GM23338 (cell line): ENCODE data around the gene BARX1. TPM values are rescaled to one million over a fixed set of nuclear protein-coding genes. Genes with fewer than 3 reads are reported as not detected.

Experiments used
- ATAC-seq: fragments of 200-7000 bp; cut with Tn5 transposase; 3 replicates; pipeline ENCODE4 v1.9.1; 2020
- DNase-seq: peaks from one replicate; pipeline ENCODE4 v3.0.0-alpha.2; 2015; ENCODE audit warnings: low spot score
- H2AFZ ChIP-seq: fragments of 200-600 bp; sonication (generic); 2 replicates; pipeline ENCODE4 v1.8.0; 2016; ENCODE audit warnings: antibody characterized with exemption, mild to moderate bottlenecking, moderate library complexity
- H3F3A ChIP-seq: fragments of 200-600 bp; sonication (generic); replicated peaks from 2 replicates; pipeline ENCODE4 v1.8.0; 2017; ENCODE audit warnings: antibody characterized with exemption, mixed run types, low read depth
- H3K27ac ChIP-seq: fragments of 200-600 bp; sonication (generic); 2 replicates; pipeline ENCODE4 v1.6.1; 2016; ENCODE audit warnings: low read depth
- H3K27me3 ChIP-seq: fragments of 200-600 bp; sonication (generic); 2 replicates; pipeline ENCODE4 v1.8.0; 2016; ENCODE audit warnings: mild to moderate bottlenecking, mixed run types, moderate library complexity; ENCODE audit not compliant: insufficient read depth
- H3K36me3 ChIP-seq: fragments of 200-600 bp; sonication (generic); 2 replicates; pipeline ENCODE4 v1.8.0; 2016; ENCODE audit warnings: mild to moderate bottlenecking; ENCODE audit not compliant: insufficient read depth
- H3K4me1 ChIP-seq: fragments of 200-600 bp; sonication (generic); 2 replicates; pipeline ENCODE4 v1.8.0; 2016; ENCODE audit warnings: mild to moderate bottlenecking, moderate library complexity; ENCODE audit not compliant: insufficient read depth
- H3K4me2 ChIP-seq: fragments of 200-600 bp; sonication (generic); 2 replicates; pipeline ENCODE4 v1.7.1; 2017; ENCODE audit warnings: mixed run types
- H3K4me3 ChIP-seq: fragments of 200-600 bp; sonication (generic); 2 replicates; pipeline ENCODE4 v1.6.1; 2016; ENCODE audit warnings: mixed run types
- H3K79me2 ChIP-seq: fragments of 200-600 bp; sonication (generic); replicated peaks from 2 replicates; pipeline ENCODE4 v1.8.0; 2017; ENCODE audit warnings: mild to moderate bottlenecking; ENCODE audit not compliant: insufficient read depth
- H3K9me2 ChIP-seq: fragments of 200-600 bp; sonication (generic); 2 replicates; pipeline ENCODE4 v1.8.0; 2017; ENCODE audit not compliant: insufficient read depth
- H4K20me1 ChIP-seq: fragments of 200-600 bp; sonication (generic); replicated peaks from 2 replicates; pipeline ENCODE4 v1.8.0; 2017; ENCODE audit warnings: mild to moderate bottlenecking; ENCODE audit not compliant: insufficient read depth
- H3K27ac Mint-ChIP-seq: 2 replicates; pipeline ENCODE4 v1.8.0; 2020; ENCODE audit warnings: inconsistent platforms, mild to moderate bottlenecking, moderate library complexity, mixed read lengths
- H3K27me3 Mint-ChIP-seq: 3 replicates; pipeline ENCODE4 v1.8.0; 2022; ENCODE audit warnings: low read depth, mild to moderate bottlenecking, moderate library complexity, mixed read lengths, inconsistent platforms; ENCODE audit not compliant: insufficient read depth, poor library complexity
- H3K36me3 Mint-ChIP-seq: 3 replicates; pipeline ENCODE4 v1.8.0; 2021; ENCODE audit warnings: low read depth, mild to moderate bottlenecking, inconsistent platforms, moderate library complexity, mixed read lengths
- H3K4me1 Mint-ChIP-seq: 3 replicates; pipeline ENCODE4 v1.8.0; 2020; ENCODE audit warnings: mild to moderate bottlenecking, inconsistent platforms, mixed read lengths
- H3K4me3 Mint-ChIP-seq: 3 replicates; pipeline ENCODE4 v1.8.0; 2021; ENCODE audit warnings: moderate library complexity, mild to moderate bottlenecking, inconsistent platforms, mixed read lengths
- H3K9me3 Mint-ChIP-seq: 3 replicates; pipeline ENCODE4 v1.8.0; 2020; ENCODE audit warnings: moderate library complexity, mild to moderate bottlenecking, inconsistent platforms, mixed read lengths
- CREB1 ChIP-seq: fragments of 250-450 bp; sonication (Bioruptor Pico); IDR thresholded peaks from 2 replicates; pipeline ENCODE4 v1.5.0; 2020; ENCODE audit warnings: low read depth, mild to moderate bottlenecking, moderate library complexity
- REST ChIP-seq: IDR thresholded peaks from one replicate; pipeline ENCODE4 v1.6.1; 2018; ENCODE audit warnings: antibody characterized with exemption; ENCODE audit not compliant: unreplicated experiment
- STAT1 ChIP-seq: IDR thresholded peaks from one replicate; pipeline ENCODE4 v1.6.1; 2016; ENCODE audit warnings: antibody characterized with exemption; ENCODE audit not compliant: unreplicated experiment
- ZNF462 ChIP-seq: fragments of 250-450 bp; sonication (Bioruptor Pico); IDR thresholded peaks from 2 replicates; pipeline ENCODE4 v1.5.0; 2020; ENCODE audit warnings: mild to moderate bottlenecking, moderate library complexity
- polyA plus RNA-seq: library from polyadenylated mRNA; unstranded; fragments of >200 nt; fragmentation: Nextera tagmentation; extraction: Ambion mirVana; gene quantifications from 2 replicates; pipeline ENCODE4 v1.2.1, GENCODE V29; 2016
- total RNA-seq: library from RNA; depleted of rRNA; stranded (reverse); fragments of >200 nt; shearing (Covaris generic); gene quantifications from 2 replicates; pipeline ENCODE4 v1.2.3, GENCODE V29; 2014
- TF ChIP-seq, protein P1 (sequence below), 2 experiments: fragments of 200-600 bp in 1 of 2; sonication (generic) in 1 of 2; conservative IDR thresholded peaks; 2 replicates each; pipeline versions ENCODE4 v1.5.1 to v1.6.1; 2016 to 2017; ENCODE audit warnings: antibody characterized with exemption in 2 of 2, low read depth in 2 of 2, mild to moderate bottlenecking in 2 of 2, moderate library complexity in 1 of 2

BARX1 gene
- total and polyA plus RNA-seq, 2 experiments from 2014 or later = 0.87 to 1.6 TPM

- no peak overlapping the region for H3K27ac Mint-ChIP-seq
- Histone ChIP-seq H3K9me2 (no peaks in the 10 kb centered on the region), H3K4me2 (no peak overlapping the region), H3K27ac (no peak overlapping the region), H3K36me3 (no peaks in the 10 kb centered on the region), H4K20me1 (peaks cover 6% of the 10 kb centered on the region; the same call in 1 of the 2 replicates), H3F3A (peaks cover 10% of the 10 kb centered on the region; the same call in 1 of the 2 replicates), H3K79me2 (no peaks in the 10 kb centered on the region), H3K4me1 (peaks cover 28% of the 10 kb centered on the region), H3K4me3 (no peak overlapping the region), H2AFZ (no peak overlapping the region), H3K27me3 (peaks cover 51% of the 10 kb centered on the region)
- DNase-seq = peak; percentile 95
- H3K36me3 Mint-ChIP-seq = no peaks in the 10 kb centered on the region
- peaks cover 4% of the 10 kb centered on the region; the same call in 2 of the 3 replicates for H3K9me3 Mint-ChIP-seq
- no peak for TF ChIP-seq STAT1
- peak; percentile 64 for TF ChIP-seq CREB1 (CRISPR knock-in tag)
- TF ChIP-seq REST = no peak
- TF ChIP-seq, protein P1, sequence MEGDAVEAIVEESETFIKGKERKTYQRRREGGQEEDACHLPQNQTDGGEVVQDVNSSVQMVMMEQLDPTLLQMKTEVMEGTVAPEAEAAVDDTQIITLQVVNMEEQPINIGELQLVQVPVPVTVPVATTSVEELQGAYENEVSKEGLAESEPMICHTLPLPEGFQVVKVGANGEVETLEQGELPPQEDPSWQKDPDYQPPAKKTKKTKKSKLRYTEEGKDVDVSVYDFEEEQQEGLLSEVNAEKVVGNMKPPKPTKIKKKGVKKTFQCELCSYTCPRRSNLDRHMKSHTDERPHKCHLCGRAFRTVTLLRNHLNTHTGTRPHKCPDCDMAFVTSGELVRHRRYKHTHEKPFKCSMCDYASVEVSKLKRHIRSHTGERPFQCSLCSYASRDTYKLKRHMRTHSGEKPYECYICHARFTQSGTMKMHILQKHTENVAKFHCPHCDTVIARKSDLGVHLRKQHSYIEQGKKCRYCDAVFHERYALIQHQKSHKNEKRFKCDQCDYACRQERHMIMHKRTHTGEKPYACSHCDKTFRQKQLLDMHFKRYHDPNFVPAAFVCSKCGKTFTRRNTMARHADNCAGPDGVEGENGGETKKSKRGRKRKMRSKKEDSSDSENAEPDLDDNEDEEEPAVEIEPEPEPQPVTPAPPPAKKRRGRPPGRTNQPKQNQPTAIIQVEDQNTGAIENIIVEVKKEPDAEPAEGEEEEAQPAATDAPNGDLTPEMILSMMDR (conservative IDR thresholded peaks at IDR 0.05; ENCODE audit: low read depth in 2 of 2) = peak; percentile 90 to 95
- TF ChIP-seq ZNF462 = no peak
- peaks cover 51% of the 10 kb centered on the region for H3K27me3 Mint-ChIP-seq
- peak; percentile 12; the same call in 2 of the 3 replicates for ATAC-seq
- no peak overlapping the region for H3K4me3 Mint-ChIP-seq
- H3K4me1 Mint-ChIP-seq = peaks cover 24% of the 10 kb centered on the region
Observed at GRCh38 chr9:93962561-93963440, 7.6 kb upstream of the BARX1 start.
